SK-N-SH treated with all-trans-retinoic acid at 6 μM for 48 hours (cell line): Measurements from ENCODE around the gene TIAM2.

Experiments
- ATAC-seq: fragments of 200-7000 bp; cut with Tn5 transposase; 3 replicates; pipeline ENCODE4 v1.9.1; 2020; ENCODE audit warnings: mild to moderate bottlenecking, moderate library complexity
- ARNTL ChIP-seq: fragments of 450-650 bp; formaldehyde crosslinking; IDR thresholded peaks from 2 replicates; pipeline ENCODE4 v1.5.0; 2020; ENCODE audit warnings: low read depth, mild to moderate bottlenecking, moderate library complexity, borderline replicate concordance
- BACH2 ChIP-seq: fragments of 250-450 bp; sonication (Bioruptor Pico); IDR thresholded peaks from 2 replicates; pipeline ENCODE4 v1.9.0; 2021; ENCODE audit warnings: mild to moderate bottlenecking, borderline replicate concordance
- CREB5 ChIP-seq: fragments of 250-450 bp; sonication (Bioruptor Pico); IDR thresholded peaks from 2 replicates; pipeline ENCODE4 v1.5.1; 2020; ENCODE audit warnings: low read depth, mild to moderate bottlenecking, moderate library complexity
- CSDC2 ChIP-seq: fragments of 250-450 bp; sonication (Bioruptor Pico); IDR thresholded peaks from 2 replicates; pipeline ENCODE4 v1.5.0; 2020; ENCODE audit warnings: mild to moderate bottlenecking, moderate library complexity
- ESRRG ChIP-seq: fragments of 250-450 bp; sonication (Bioruptor Pico); IDR thresholded peaks from 2 replicates; pipeline ENCODE4 v1.6.1; 2021; ENCODE audit warnings: mild to moderate bottlenecking
- GLIS3 ChIP-seq: fragments of 250-450 bp; sonication (Bioruptor Pico); IDR thresholded peaks from 2 replicates; pipeline ENCODE4 v1.5.0; 2020; ENCODE audit warnings: mild to moderate bottlenecking, moderate library complexity
- ISL1 ChIP-seq: fragments of 250-450 bp; sonication (Bioruptor Pico); IDR thresholded peaks from 2 replicates; pipeline ENCODE4 v2.1.2; 2022; ENCODE audit warnings: mild to moderate bottlenecking, moderate library complexity
- PATZ1 ChIP-seq: fragments of 250-450 bp; sonication (Bioruptor Pico); IDR thresholded peaks from 2 replicates; pipeline ENCODE4 v1.8.0; 2020; ENCODE audit warnings: mild to moderate bottlenecking, moderate library complexity, borderline replicate concordance
- POU6F1 ChIP-seq: fragments of 250-450 bp; sonication (Bioruptor Pico); IDR thresholded peaks from 2 replicates; pipeline ENCODE4 v1.8.0; 2021; ENCODE audit warnings: low read depth, mild to moderate bottlenecking, moderate library complexity, borderline replicate concordance
- PPARA ChIP-seq: fragments of 250-450 bp; sonication (Bioruptor Pico); IDR thresholded peaks from 2 replicates; pipeline ENCODE4 v1.5.0; 2020; ENCODE audit warnings: mild to moderate bottlenecking, borderline replicate concordance
- RARB ChIP-seq: fragments of 250-450 bp; sonication (Bioruptor Pico); IDR thresholded peaks from 2 replicates; pipeline ENCODE4 v1.8.0; 2021; ENCODE audit warnings: mild to moderate bottlenecking, moderate library complexity
- SNAI2 ChIP-seq: fragments of 250-450 bp; sonication (Bioruptor Pico); IDR thresholded peaks from 2 replicates; pipeline ENCODE4 v1.5.0; 2020; ENCODE audit warnings: mild to moderate bottlenecking, moderate library complexity
- TCF4 ChIP-seq: fragments of 250-450 bp; sonication (Bioruptor Pico); IDR thresholded peaks from 2 replicates; pipeline ENCODE4 v1.8.0; 2021; ENCODE audit warnings: mild to moderate bottlenecking, moderate library complexity, borderline replicate concordance
- TOX ChIP-seq: fragments of 250-450 bp; sonication (Bioruptor Pico); IDR thresholded peaks from 2 replicates; pipeline ENCODE4 v1.8.0; 2021; ENCODE audit warnings: mild to moderate bottlenecking, moderate library complexity, borderline replicate concordance
- ZC3H10 ChIP-seq: fragments of 250-450 bp; sonication (Bioruptor Pico); IDR thresholded peaks from 2 replicates; pipeline ENCODE4 v1.5.1; 2021; ENCODE audit warnings: mild to moderate bottlenecking, moderate library complexity
- ZFP3 ChIP-seq: fragments of 250-450 bp; sonication (Bioruptor Pico); IDR thresholded peaks from 2 replicates; pipeline ENCODE4 v1.5.0; 2020; ENCODE audit warnings: mild to moderate bottlenecking, moderate library complexity
- ZFP30 ChIP-seq: fragments of 450-650 bp; formaldehyde crosslinking; IDR thresholded peaks from 2 replicates; pipeline ENCODE4 v1.5.0; 2022; ENCODE audit warnings: mild to moderate bottlenecking, moderate library complexity
- ZNF565 ChIP-seq: fragments of 450-650 bp; formaldehyde crosslinking; conservative IDR thresholded peaks from 2 replicates; pipeline ENCODE4 v1.5.0; 2020; ENCODE audit warnings: low read depth, mild to moderate bottlenecking, moderate library complexity
- ZNF8 ChIP-seq: fragments of 450-650 bp; formaldehyde crosslinking; IDR thresholded peaks from 2 replicates; pipeline ENCODE4 v1.5.0; 2020; ENCODE audit warnings: mild to moderate bottlenecking, moderate library complexity
- TF ChIP-seq, protein P1 (sequence below): fragments of 250-450 bp; sonication (Bioruptor Pico); IDR thresholded peaks from 2 replicates; pipeline ENCODE4 v1.5.1; 2021; ENCODE audit warnings: mild to moderate bottlenecking, moderate library complexity

Gene TIAM2

DNA sequence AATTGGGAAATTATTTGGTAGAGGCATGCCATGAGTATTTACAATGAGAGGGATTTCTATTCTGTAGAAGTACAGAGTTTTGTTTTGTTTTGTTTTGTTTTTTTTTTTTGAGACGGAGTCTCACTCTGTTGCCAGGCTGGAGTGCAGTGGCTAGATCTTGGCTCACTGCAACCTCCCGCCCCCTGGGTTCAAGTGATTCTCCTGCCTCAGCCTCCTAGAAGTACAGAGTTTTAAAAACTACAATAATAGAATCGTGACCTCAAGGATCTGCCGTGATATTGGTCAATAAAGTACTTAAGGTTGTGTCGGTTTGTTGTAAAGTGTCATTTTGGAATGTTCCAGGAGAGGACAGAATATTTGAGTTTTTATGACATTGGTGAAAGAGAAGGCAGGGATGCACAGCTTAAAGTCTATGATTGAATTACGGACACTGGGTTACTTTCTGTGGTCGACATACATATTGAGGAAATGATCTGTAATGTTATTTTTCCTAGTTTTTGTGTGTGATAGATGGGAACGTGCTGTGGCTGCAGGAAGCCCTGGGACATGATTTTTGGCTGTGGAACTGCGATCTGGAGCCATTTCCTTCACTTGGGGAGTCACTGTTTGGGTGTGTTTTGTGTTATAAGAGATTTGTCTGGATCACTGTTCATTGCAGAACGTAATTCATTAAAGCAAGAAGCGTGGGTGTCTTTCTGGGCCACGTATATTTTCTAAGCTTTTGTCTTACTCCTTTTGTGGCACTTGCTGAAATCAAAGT is 59.6 kb downstream of the TIAM2 start:
- TF ChIP-seq TOX (no peak), BACH2 (no peak), ZFP30 (CRISPR knock-in tag) (no peak), SNAI2 (CRISPR knock-in tag) (no peak), ZC3H10 (CRISPR knock-in tag) (no peak), ESRRG (CRISPR knock-in tag) (no peak), PATZ1 (no peak), ZFP3 (no peak), ZNF565 (CRISPR knock-in tag) (no peak), TCF4 (no peak), POU6F1 (CRISPR knock-in tag) (no peak), CSDC2 (CRISPR knock-in tag) (no peak)
- TF ChIP-seq, all 23 proteins: peak for 0
- no peak for ATAC-seq

DNA sequence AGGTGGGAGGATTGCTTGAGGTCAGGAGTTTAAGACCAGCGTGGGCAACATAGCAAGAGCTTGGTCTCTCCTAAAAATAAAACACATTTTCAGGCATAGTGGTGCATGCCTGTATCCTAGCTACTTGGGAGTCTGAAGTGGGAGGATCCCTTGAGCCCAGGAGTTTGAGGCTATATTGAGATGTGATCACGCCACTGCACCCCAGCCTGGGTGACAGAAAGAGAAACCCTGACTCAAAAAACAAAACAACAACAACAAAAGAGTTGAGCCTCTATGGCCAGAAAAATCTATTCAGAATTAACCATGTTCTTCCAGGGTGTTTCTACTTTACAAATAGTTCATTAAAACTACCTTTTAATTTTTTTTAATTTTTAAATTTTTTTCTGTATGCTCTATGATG is 60.6 kb downstream of the TIAM2 start:
- no peak for TF ChIP-seq ARNTL (CRISPR knock-in tag)
- TF ChIP-seq ZC3H10 (CRISPR knock-in tag): no peak
- TF ChIP-seq PPARA: no peak
- TF ChIP-seq TOX: no peak
- TF ChIP-seq GLIS3 (CRISPR knock-in tag): no peak
- no peak for TF ChIP-seq RARB
- no peak for TF ChIP-seq ZNF565 (CRISPR knock-in tag)
- no peak for TF ChIP-seq BACH2
- no peak for TF ChIP-seq ZFP3
- TF ChIP-seq, protein P1, sequence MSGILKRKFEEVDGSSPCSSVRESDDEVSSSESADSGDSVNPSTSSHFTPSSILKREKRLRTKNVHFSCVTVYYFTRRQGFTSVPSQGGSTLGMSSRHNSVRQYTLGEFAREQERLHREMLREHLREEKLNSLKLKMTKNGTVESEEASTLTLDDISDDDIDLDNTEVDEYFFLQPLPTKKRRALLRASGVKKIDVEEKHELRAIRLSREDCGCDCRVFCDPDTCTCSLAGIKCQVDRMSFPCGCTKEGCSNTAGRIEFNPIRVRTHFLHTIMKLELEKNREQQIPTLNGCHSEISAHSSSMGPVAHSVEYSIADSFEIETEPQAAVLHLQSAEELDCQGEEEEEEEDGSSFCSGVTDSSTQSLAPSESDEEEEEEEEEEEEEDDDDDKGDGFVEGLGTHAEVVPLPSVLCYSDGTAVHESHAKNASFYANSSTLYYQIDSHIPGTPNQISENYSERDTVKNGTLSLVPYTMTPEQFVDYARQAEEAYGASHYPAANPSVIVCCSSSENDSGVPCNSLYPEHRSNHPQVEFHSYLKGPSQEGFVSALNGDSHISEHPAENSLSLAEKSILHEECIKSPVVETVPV: no peak
- TF ChIP-seq CSDC2 (CRISPR knock-in tag): no peak
- no peak for TF ChIP-seq PATZ1
- no peak for TF ChIP-seq CREB5 (CRISPR knock-in tag)
- no peak for ATAC-seq

GRCh38 chr6:155056756-155057155 is 61.6 kb downstream of the TIAM2 start:
- ATAC-seq: no peak
- TF ChIP-seq PPARA: no peak
- no peak for TF ChIP-seq PATZ1
- no peak for TF ChIP-seq GLIS3 (CRISPR knock-in tag)

- TF ChIP-seq ZNF8 (CRISPR knock-in tag) (no peak), ISL1 (CRISPR knock-in tag) (no peak), ARNTL (CRISPR knock-in tag) (no peak), ZFP3 (no peak), GLIS3 (CRISPR knock-in tag) (no peak), PPARA (no peak), POU6F1 (CRISPR knock-in tag) (no peak)
- ATAC-seq: no peak
These were observed 66.3 kb downstream of the TIAM2 start for GRCh38 chr6:155061381-155061780.
